ENCODE measurements around the gene AVP.

DNA sequence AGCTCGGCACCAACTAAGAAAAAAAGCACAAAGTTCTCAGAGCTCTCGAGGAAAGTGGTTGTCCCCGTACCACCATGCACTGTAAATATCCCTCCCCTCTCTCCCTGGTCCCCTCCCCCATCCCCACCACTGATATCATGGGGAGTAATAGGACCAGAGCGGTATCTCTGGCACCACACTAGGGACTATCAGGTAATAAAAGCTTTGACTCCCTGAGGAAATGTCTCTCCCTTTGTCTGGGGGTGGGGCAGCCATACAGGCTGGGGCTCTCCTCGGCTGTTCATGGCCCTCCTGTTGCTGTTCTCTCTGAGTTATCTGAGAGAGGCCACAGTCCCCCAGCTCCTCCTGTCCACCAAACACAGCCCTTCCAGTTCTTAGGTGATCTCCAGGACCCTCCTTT is 46.1 kb downstream of the AVP start:
- TF ChIP-seq JUNB (IDR thresholded peaks at IDR 0.05) (no peak), POLR2A (IDR thresholded peaks at IDR 0.05; ENCODE audit: low read length) (no peak), CHD2 (IDR thresholded peaks at IDR 0.05; ENCODE audit: low read length, partially characterized antibody) (no peak), EP300 (IDR thresholded peaks at IDR 0.05) (no peak), ESRRA (IDR thresholded peaks at IDR 0.05; ENCODE audit: borderline replicate concordance, low read length) (no peak), JUN (IDR thresholded peaks at IDR 0.05) (no peak), KDM5A (IDR thresholded peaks at IDR 0.05) (no peak), RAD21 (conservative IDR thresholded peaks at IDR 0.05 in 1 of 2, IDR thresholded peaks at IDR 0.05 in 1 of 2) (no peak), SMC3 (IDR thresholded peaks at IDR 0.05) (no peak), RNF2 (IDR thresholded peaks at IDR 0.05; ENCODE audit: borderline replicate concordance, low read depth) (no peak), KDM1A (IDR thresholded peaks at IDR 0.05; ENCODE audit: low read depth) (no peak)
- TF ChIP-seq, protein P1, sequence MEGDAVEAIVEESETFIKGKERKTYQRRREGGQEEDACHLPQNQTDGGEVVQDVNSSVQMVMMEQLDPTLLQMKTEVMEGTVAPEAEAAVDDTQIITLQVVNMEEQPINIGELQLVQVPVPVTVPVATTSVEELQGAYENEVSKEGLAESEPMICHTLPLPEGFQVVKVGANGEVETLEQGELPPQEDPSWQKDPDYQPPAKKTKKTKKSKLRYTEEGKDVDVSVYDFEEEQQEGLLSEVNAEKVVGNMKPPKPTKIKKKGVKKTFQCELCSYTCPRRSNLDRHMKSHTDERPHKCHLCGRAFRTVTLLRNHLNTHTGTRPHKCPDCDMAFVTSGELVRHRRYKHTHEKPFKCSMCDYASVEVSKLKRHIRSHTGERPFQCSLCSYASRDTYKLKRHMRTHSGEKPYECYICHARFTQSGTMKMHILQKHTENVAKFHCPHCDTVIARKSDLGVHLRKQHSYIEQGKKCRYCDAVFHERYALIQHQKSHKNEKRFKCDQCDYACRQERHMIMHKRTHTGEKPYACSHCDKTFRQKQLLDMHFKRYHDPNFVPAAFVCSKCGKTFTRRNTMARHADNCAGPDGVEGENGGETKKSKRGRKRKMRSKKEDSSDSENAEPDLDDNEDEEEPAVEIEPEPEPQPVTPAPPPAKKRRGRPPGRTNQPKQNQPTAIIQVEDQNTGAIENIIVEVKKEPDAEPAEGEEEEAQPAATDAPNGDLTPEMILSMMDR (IDR thresholded peaks at IDR 0.05), result no peak

Data from A549 (cell line).